Right cardiac atrium (tissue), 5 donors: ENCODE results near the gene SALL4. TPM values are rescaled to one million over a fixed set of nuclear protein-coding genes. Genes with fewer than 3 reads are reported as not detected.
"Not testable (repeated sequence)": the region's sequence is repeated elsewhere in the genome, so short reads cannot be mapped to it uniquely, and the experiment has no call there.

Experiments used
- ATAC-seq, 2 donors: fragments of 200-7000 bp; cut with Tn5 transposase; one replicate each; pipeline versions ENCODE4 v1.8.0 to v1.9.1; 2020; ENCODE audit warnings: moderate library complexity in 2 of 2, mild to moderate bottlenecking in 1 of 2
- DNase-seq, 3 donors: peaks; one replicate each; pipeline ENCODE4 v3.0.0-alpha.2; 2020
- H3K27ac ChIP-seq: one replicate; pipeline ENCODE4 v1.5.1; 2013; ENCODE audit warnings: mild to moderate bottlenecking, low read length, control low read depth, moderate library complexity
- H3K27me3 ChIP-seq: one replicate; pipeline ENCODE4 v1.6.1; 2013; ENCODE audit not compliant: control insufficient read depth, insufficient read depth
- H3K4me1 ChIP-seq: one replicate; pipeline ENCODE4 v1.6.1; 2013; ENCODE audit warnings: low read length; ENCODE audit not compliant: control insufficient read depth, insufficient read depth
- H3K4me3 ChIP-seq: one replicate; pipeline ENCODE4 v1.5.1; 2013; ENCODE audit warnings: low read length, control low read depth
- H3K9me3 ChIP-seq: one replicate; pipeline ENCODE4 v1.6.1; 2013; ENCODE audit warnings: low read length; ENCODE audit not compliant: control insufficient read depth
- WGBS: extraction: QIAGEN DNeasy Blood & Tissue Kit; methylation state at CpG from one replicate; pipeline ENCODE4 v1.1.7; 2013; 5-methylcytosine and 5-hydroxymethylcytosine counted together
- intact Hi-C, 4 donors: fragments of 100-400 bp; cut with DNase I; formaldehyde crosslinking; loops; one replicate each; pipeline versions ENCODE4 v1.11.0 to v1.14.0; 2022 to 2023
- polyA plus RNA-seq: library from polyadenylated mRNA; stranded (reverse); fragments of 200-250 nt; gene quantifications from one replicate; pipeline ENCODE4 v1.2.3, GENCODE V29; 2013
- total RNA-seq, 4 donors: library from RNA; stranded (reverse); fragmentation: NEBNext Ultra II Directional; extraction: Animal tissue kit (Norgen Biotek cat#: 25700); gene quantifications; one replicate each; pipeline ENCODE4 v1.2.1, GENCODE V29; 2021
- donor health status: healthy with polysubstance abuse.
- donor health status: DM: no; HTN: yes; CAD: no.
- donor health status: DM: no; HTN: no; CAD: no.
- donor health status: DM: no; HTN: yes; CAD: no; lungs with severe emphysema.
- donor health status: DM: yes; HTN: yes; CAD: no.

SALL4 gene
- total and polyA plus RNA-seq, 5 donors = 0.09 TPM; not detected in 4

DNA sequence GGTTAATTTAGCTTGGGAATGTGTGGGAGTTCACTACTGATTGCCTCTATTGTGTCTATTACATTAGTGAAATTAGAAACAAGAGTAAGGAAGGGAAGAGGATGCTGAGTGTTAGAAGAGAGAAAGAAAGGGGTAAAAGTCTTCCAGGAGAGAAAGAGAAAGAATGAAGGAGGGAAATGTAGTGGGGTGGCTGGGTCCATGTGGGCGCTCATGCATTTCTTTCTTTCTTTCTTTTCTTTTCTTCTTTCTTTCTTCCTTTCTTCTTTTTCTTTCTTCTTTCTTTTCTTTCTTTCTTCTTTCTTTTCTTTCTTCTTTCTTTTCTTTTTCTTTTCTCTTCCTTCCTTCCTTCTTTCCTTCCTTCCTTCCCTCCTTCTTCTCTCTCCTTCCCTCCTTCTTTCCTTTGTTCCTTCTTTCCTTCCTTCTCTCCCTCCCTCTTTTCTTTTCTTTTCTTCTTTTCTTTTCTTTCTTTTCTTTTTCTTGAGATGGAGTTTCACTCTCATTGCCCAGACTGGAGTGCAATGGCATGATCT, 16.2 kb upstream of the SALL4 start:
- H3K9me3 ChIP-seq = no peaks in the 10 kb centered on the region
- H3K4me3 ChIP-seq = no peak overlapping the region
- ATAC-seq (no peak), DNase-seq (no peak)
- no peaks in the 10 kb centered on the region for H3K27me3 ChIP-seq
- no peak overlapping the region for H3K27ac ChIP-seq
- intact Hi-C loops = no loop called here
- no peaks in the 10 kb centered on the region for H3K4me1 ChIP-seq
- 58% methylated on average over 1 of the region's 1 CpG for WGBS

GRCh38 chr20:51816856-51817255, 14.5 kb upstream of the SALL4 start:
- H3K27me3 ChIP-seq, H3K4me1 ChIP-seq, H3K4me3 ChIP-seq, H3K9me3 ChIP-seq, H3K27ac ChIP-seq, intact Hi-C loops, ATAC-seq, DNase-seq: not testable (repeated sequence)
- 84% methylated on average over 8 of the region's 8 CpGs for WGBS

GRCh38 chr20:51815383-51816076, 13.2 kb upstream of the SALL4 start:
- H3K9me3 ChIP-seq = no peaks in the 10 kb centered on the region
- no peaks in the 10 kb centered on the region for H3K4me1 ChIP-seq
- 44% methylated on average over 5 of the region's 5 CpGs for WGBS
- DNase-seq = no peak
- H3K27me3 ChIP-seq = no peaks in the 10 kb centered on the region
- no peak overlapping the region for H3K27ac ChIP-seq
- intact Hi-C loops = no loop called here
- ATAC-seq = no peak
- H3K4me3 ChIP-seq = no peak overlapping the region

- DNase-seq = no peak
- H3K27ac ChIP-seq = no peak overlapping the region
- intact Hi-C loops = no loop called here
- WGBS = 84% methylated on average over 4 of the region's 4 CpGs
- ATAC-seq = no peak
- H3K4me1 ChIP-seq = no peaks in the 10 kb centered on the region
- H3K4me3 ChIP-seq = no peak overlapping the region
- no peaks in the 10 kb centered on the region for H3K27me3 ChIP-seq
- H3K9me3 ChIP-seq = no peaks in the 10 kb centered on the region
Measured at GRCh38 chr20:51812861-51813260, 10.5 kb upstream of the SALL4 start.

DNA sequence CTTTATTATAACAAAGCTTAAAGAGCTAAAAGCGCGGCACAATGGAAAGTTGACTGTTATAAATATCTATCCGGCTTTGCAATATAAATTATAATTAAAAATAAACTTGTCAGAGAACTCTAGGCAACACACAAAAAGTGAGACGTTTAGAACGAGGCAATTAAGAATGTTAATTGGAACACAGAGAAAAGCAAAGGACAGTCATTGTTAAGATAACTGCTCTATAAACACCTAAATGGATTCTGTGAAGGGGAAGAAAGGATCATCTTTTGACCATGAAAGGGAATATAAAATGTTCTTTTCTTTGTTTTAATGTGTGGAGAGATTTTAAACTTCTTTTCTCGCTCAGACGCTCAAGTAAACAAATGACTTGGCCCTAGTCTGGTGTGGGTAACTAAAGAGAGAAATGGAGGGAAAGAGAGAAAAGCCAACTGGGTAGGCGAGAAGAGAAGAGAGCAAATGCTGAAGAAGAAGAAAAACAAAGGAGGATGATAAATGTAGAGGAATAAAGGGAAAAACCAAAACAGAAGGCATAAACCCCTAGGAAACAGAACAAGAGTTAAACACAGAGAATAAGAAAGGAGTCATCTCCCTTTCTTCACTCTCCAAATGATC, 9.3 kb upstream of the SALL4 start:
- intact Hi-C loops = no loop called here
- no peak for ATAC-seq
- Histone ChIP-seq H3K4me3 (no peak overlapping the region), H3K9me3 (no peaks in the 10 kb centered on the region), H3K4me1 (no peaks in the 10 kb centered on the region), H3K27me3 (no peaks in the 10 kb centered on the region), H3K27ac (no peak overlapping the region)
- no peak for DNase-seq
- WGBS = 69% methylated on average over 8 of the region's 8 CpGs

DNA sequence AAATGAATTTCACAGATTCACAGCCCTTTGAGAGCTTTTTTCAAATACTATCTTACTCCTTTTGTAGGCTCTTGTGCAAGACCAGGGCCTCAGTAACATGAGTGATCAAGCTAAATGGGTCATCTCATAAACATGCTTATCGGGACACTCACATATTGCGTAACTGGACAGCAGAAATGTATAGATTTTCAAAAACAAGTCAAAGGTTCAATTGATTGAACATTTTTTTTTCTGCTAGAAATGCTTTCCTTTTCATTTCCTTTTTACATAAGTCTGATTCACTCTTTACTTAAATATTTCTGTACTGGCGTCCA, 8.7 kb upstream of the SALL4 start:
- no peaks in the 10 kb centered on the region for H3K27me3 ChIP-seq
- DNase-seq (no peak), ATAC-seq (no peak)
- H3K27ac ChIP-seq = no peak overlapping the region
- intact Hi-C loops = no loop called here
- H3K9me3 ChIP-seq = no peaks in the 10 kb centered on the region
- no peaks in the 10 kb centered on the region for H3K4me1 ChIP-seq
- no peak overlapping the region for H3K4me3 ChIP-seq
- WGBS = 82% methylated on average over 3 of the region's 3 CpGs

DNA sequence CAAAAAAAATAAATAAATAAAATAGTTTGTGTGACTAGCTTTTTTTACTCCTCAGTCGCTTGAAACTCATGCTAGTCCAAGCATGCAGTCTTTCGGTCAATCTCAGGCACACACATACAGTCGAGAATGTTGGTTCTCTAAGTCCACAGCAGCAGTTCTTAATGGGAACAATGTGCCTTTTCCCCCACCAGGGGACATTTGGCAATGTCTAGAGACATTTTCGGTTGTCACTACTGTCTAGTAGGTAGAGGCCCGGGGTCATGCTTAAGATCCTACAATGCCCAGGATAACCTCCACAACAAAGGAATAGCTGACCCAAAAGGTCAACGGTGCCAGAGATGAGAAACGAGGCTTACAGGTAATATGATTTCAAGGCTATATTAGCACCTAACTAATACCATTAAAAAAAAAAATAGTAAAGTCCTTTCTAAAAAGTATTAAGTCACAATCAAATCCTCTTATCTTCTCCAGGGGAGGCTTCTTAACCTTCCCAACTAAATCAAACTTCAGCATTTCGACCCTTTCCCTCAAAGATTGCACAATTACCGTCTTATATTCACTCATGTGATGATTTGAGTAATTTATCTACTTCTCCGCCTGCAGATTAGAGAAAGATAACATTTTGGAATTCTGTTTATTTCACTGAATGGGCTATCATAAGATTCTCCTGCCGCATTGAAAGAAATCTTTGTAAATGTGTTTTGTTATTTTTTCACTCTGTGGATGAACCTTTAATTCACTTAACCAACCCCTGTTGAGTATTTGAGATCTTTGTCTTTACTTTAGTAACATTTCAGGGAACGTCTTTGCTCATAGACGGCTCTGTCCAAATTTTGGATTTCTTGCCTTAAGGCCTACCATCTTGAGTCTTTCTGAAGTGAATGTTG, 8.1 kb upstream of the SALL4 start:
- WGBS = 85% methylated on average over 13 of the region's 13 CpGs
- H3K27ac ChIP-seq = no peak overlapping the region
- DNase-seq (no peak), ATAC-seq (no peak)
- intact Hi-C loops = no loop called here
- H3K4me3 ChIP-seq = no peak overlapping the region
- no peaks in the 10 kb centered on the region for H3K4me1 ChIP-seq
- H3K27me3 ChIP-seq = no peaks in the 10 kb centered on the region
- no peaks in the 10 kb centered on the region for H3K9me3 ChIP-seq

GRCh38 chr20:51807720-51808250, 5.5 kb upstream of the SALL4 start:
- no peak overlapping the region for H3K27ac ChIP-seq

GRCh38 chr20:51804754-51805153, 2.4 kb upstream of the SALL4 start:
- ATAC-seq = no peak
- intact Hi-C loops = no loop called here
- H3K27me3 ChIP-seq = no peaks in the 10 kb centered on the region
- no peaks in the 10 kb centered on the region for H3K4me1 ChIP-seq
- no peak for DNase-seq
- H3K9me3 ChIP-seq = no peaks in the 10 kb centered on the region
- no peak overlapping the region for H3K27ac ChIP-seq
- no peak overlapping the region for H3K4me3 ChIP-seq
- WGBS = 75% methylated on average over 7 of the region's 7 CpGs

More at GRCh38 chr20:51807720-51808250, 5.5 kb upstream of the SALL4 start:
- no peak overlapping the region for H3K4me3 ChIP-seq
- no peak for DNase-seq
- ATAC-seq = no peak
- intact Hi-C loops = no loop called here
- H3K27me3 ChIP-seq = no peaks in the 10 kb centered on the region
- 78% methylated on average over 5 of the region's 5 CpGs for WGBS
- no peaks in the 10 kb centered on the region for H3K4me1 ChIP-seq
- H3K9me3 ChIP-seq = no peaks in the 10 kb centered on the region

- H3K4me3 ChIP-seq = no peak overlapping the region
- H3K27me3 ChIP-seq = no peaks in the 10 kb centered on the region
- H3K27ac ChIP-seq = no peak overlapping the region
- H3K4me1 ChIP-seq = no peaks in the 10 kb centered on the region
- intact Hi-C loops = no loop called here
- no peak for DNase-seq
- WGBS = 75% methylated on average over 4 of the region's 4 CpGs
- no peak for ATAC-seq
- no peaks in the 10 kb centered on the region for H3K9me3 ChIP-seq
Measured at GRCh38 chr20:51803148-51803854, 980 bp upstream of the SALL4 start.
